Measurements from ENCODE around the gene PPFIBP2.

DNA sequence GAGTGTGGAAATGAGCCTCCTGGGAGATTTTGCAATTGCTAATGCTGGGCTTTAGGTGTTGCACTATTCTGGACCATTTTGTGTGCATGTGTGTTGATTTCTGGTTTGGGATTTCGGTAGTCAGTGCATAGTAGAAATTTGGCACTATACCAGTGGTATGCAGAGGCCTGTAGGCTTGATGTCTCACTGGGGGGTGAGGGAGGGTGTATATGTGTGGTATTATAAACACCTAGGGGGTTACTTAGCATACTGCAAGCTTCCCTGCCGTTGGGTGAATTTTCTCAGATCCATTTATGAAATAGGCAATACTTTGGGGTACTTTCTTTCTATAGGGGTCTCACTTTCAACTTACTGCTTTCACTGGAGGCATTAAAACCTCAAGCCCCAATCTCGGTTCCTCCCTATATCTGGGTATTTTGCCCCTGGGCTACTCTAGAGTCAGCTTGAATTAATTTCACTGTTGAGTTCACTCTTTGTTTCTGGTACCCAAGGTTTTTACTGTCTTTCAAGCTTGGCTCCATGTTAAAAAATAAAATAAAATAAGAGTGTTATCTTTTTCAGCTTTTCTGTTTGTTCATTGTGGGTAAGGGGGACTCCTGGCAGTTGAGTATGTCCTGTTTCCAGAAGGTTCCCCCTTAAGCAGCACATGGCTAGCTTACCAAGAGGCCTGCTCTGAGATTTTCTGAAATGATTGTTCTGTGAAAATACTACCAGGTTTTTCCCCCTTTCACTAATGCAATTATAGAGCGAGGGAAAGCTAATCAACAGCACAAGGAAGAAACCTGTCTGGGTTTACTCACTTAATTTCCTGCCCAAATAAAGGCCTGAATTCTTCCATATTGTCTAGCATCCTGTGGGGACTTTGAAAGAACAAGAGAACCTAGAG lies 45.8 kb downstream of the PPFIBP2 start:
- TF ChIP-seq ZFP3 (CRISPR knock-in tag; IDR thresholded peaks at IDR 0.05) (no peak), TOX (CRISPR knock-in tag; IDR thresholded peaks at IDR 0.05; ENCODE audit: borderline replicate concordance) (no peak)
- TF ChIP-seq, protein P1, sequence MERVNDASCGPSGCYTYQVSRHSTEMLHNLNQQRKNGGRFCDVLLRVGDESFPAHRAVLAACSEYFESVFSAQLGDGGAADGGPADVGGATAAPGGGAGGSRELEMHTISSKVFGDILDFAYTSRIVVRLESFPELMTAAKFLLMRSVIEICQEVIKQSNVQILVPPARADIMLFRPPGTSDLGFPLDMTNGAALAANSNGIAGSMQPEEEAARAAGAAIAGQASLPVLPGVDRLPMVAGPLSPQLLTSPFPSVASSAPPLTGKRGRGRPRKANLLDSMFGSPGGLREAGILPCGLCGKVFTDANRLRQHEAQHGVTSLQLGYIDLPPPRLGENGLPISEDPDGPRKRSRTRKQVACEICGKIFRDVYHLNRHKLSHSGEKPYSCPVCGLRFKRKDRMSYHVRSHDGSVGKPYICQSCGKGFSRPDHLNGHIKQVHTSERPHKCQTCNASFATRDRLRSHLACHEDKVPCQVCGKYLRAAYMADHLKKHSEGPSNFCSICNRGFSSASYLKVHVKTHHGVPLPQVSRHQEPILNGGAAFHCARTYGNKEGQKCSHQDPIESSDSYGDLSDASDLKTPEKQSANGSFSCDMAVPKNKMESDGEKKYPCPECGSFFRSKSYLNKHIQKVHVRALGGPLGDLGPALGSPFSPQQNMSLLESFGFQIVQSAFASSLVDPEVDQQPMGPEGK (CRISPR knock-in tag; IDR thresholded peaks at IDR 0.05; ENCODE audit: borderline replicate concordance) = no peak

Data from SK-N-SH treated with all-trans-retinoic acid at 6 μM for 48 hours (cell line).